Lung (tissue), 12 donors: ENCODE results near the gene POLD1. TPM values are rescaled to one million over a fixed set of nuclear protein-coding genes. Genes with fewer than 3 reads are reported as not detected.

Experiments used
- ATAC-seq: fragments of 200-7000 bp; cut with Tn5 transposase; one replicate; pipeline ENCODE4 v1.9.1; 2020; ENCODE audit warnings: moderate number of reproducible peaks; ENCODE audit not compliant: insufficient read depth, low FRiP score
- DNase-seq, 3 donors: peaks; one replicate each; pipeline ENCODE4 v3.0.0-alpha.2; 2013 to 2017
- H3K27ac ChIP-seq, 2 donors: one replicate each; pipeline ENCODE4 v1.5.1; 2013; ENCODE audit warnings: mild to moderate bottlenecking in 2 of 2, moderate library complexity in 2 of 2, control low read depth in 1 of 2, inconsistent platforms in 1 of 2, low read depth in 1 of 2, low read length in 1 of 2
- H3K27me3 ChIP-seq, 3 donors: one replicate each; pipeline ENCODE4 v1.5.1; 2013; ENCODE audit warnings: low read length in 2 of 3; ENCODE audit not compliant: control insufficient read depth in 3 of 3, insufficient read depth in 3 of 3
- H3K36me3 ChIP-seq, 4 donors: one replicate each; pipeline ENCODE4 v1.5.1; 2013; ENCODE audit warnings: low read length in 4 of 4, mild to moderate bottlenecking in 1 of 4, moderate library complexity in 1 of 4; ENCODE audit not compliant: control insufficient read depth in 4 of 4, insufficient read depth in 4 of 4
- H3K4me1 ChIP-seq, 5 donors: one replicate each; pipeline ENCODE4 v1.5.1; 2013; ENCODE audit warnings: low read length in 5 of 5, mild to moderate bottlenecking in 2 of 5, moderate library complexity in 1 of 5; ENCODE audit not compliant: control insufficient read depth in 5 of 5, insufficient read depth in 5 of 5
- H3K4me3 ChIP-seq: one replicate; pipeline ENCODE4 v1.5.1; 2013; ENCODE audit warnings: mild to moderate bottlenecking, control low read depth, moderate library complexity
- H3K9ac ChIP-seq, 2 donors: one replicate each; pipeline ENCODE4 v1.5.1; 2013; ENCODE audit warnings: low read length in 2 of 2, control low read depth in 1 of 2; ENCODE audit not compliant: insufficient read depth in 1 of 2
- H3K9me3 ChIP-seq, 4 donors: one replicate each; pipeline ENCODE4 v1.5.1; 2013; ENCODE audit warnings: low read length in 3 of 4, mild to moderate bottlenecking in 1 of 4, moderate library complexity in 1 of 4; ENCODE audit not compliant: control insufficient read depth in 4 of 4, insufficient read depth in 3 of 4
- WGBS, 2 donors: extraction: QIAGEN DNeasy Blood & Tissue Kit; methylation state at CpG; one replicate each; pipeline ENCODE4 v1.1.7; 2013; 5-methylcytosine and 5-hydroxymethylcytosine counted together
- polyA plus RNA-seq, 2 donors: library from polyadenylated mRNA; stranded (reverse); fragments of 200-250 nt; gene quantifications; one replicate each; pipeline ENCODE4 v1.2.1, GENCODE V29; 2013
- total RNA-seq, 2 donors: library from RNA; depleted of rRNA in 1 of 2; stranded (reverse); fragments of >200 nt in 1 of 2; gene quantifications; one replicate each; pipeline ENCODE4 v1.2.1, GENCODE V29; 2014 to 2021
- TF ChIP-seq, protein P1 (sequence below): IDR thresholded peaks from 2 replicates; pipeline ENCODE4 v1.5.1; 2012; ENCODE audit warnings: mild to moderate bottlenecking; ENCODE audit errors: control extremely low read depth, extremely low read depth
- donor health status: control.
- donor health status: control.
- donor health status: Bipolar disorder and iron deficiency.
- donor health status: healthy.
- donor health status: DM: yes; HTN: yes; CAD: no.

POLD1 gene
- total and polyA plus RNA-seq, 4 donors = 20.2 to 55.1 (median 39.0) TPM

DNA sequence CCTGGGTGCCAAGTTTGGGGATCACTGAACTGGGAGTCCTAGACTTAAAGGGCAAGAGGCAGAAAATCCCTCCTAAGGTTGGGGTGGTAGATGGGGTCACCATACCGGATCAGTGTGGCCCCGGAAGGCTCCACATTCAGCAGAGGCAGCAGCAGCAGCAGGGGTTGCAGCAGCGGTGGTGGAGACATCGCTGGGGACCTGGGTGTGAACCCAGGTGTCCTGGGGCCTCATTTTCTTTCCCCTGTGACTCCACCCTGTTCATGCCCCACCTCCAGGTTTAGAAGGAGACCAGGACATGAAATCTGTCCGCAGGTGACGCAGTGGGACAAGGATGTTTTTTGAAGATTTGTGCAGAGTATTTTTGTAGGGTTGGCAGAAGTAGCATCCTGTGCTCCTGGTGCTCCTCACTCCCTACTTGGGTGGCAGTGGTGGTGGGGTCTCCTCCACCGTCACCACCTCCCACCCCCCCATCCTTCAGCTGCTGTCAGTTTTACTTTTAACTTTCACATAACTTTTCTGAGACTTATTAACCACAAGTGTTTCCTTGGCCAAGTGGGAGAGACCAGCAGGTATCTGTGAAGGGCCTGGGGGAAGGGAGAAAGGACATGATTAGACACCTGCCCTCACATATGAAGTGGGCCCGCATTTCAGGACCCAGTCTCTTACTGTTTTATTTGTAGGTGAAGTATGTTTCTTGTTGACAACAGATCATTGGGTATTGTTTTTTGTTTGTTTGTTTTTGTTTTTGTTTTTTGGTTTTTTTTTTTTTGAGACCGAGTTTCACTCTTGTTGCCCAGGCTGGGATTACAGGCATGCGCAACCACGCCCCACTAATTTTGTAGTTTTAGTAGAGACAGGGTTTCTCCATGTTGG is 18.5 kb upstream of the POLD1 start, which contains the start of gene NAPSA:
TSS of gene NAPSA (minus strand) at position 206 of the 873 bp plus-strand sequence. CDS start at position 188, 18 bp downstream.
- H3K27ac ChIP-seq = peak within 1 kb of the TSS in 1 of 2 donors; percentile 62
- no peak for ATAC-seq
- H3K9ac ChIP-seq = no peak within 1 kb of the TSS
- peak in 2 of 3 donors; percentile 38 to 71 for DNase-seq
- peaks cover 0 to 10% (median 4%) of the 10 kb centered on the region in 5 donors for H3K4me1 ChIP-seq
- no peaks in the 10 kb centered on the region for H3K9me3 ChIP-seq
- 65 to 80% methylated on average over 11 of the region's 11 CpGs for WGBS, 2 donors
- TF ChIP-seq, protein P1, sequence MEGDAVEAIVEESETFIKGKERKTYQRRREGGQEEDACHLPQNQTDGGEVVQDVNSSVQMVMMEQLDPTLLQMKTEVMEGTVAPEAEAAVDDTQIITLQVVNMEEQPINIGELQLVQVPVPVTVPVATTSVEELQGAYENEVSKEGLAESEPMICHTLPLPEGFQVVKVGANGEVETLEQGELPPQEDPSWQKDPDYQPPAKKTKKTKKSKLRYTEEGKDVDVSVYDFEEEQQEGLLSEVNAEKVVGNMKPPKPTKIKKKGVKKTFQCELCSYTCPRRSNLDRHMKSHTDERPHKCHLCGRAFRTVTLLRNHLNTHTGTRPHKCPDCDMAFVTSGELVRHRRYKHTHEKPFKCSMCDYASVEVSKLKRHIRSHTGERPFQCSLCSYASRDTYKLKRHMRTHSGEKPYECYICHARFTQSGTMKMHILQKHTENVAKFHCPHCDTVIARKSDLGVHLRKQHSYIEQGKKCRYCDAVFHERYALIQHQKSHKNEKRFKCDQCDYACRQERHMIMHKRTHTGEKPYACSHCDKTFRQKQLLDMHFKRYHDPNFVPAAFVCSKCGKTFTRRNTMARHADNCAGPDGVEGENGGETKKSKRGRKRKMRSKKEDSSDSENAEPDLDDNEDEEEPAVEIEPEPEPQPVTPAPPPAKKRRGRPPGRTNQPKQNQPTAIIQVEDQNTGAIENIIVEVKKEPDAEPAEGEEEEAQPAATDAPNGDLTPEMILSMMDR = no peak
- H3K36me3 ChIP-seq = peaks cover 0 to 2% (median 0%) of the 10 kb centered on the region in 4 donors
- no peaks in the 10 kb centered on the region for H3K27me3 ChIP-seq
- H3K4me3 ChIP-seq = no peak within 1 kb of the TSS

DNA sequence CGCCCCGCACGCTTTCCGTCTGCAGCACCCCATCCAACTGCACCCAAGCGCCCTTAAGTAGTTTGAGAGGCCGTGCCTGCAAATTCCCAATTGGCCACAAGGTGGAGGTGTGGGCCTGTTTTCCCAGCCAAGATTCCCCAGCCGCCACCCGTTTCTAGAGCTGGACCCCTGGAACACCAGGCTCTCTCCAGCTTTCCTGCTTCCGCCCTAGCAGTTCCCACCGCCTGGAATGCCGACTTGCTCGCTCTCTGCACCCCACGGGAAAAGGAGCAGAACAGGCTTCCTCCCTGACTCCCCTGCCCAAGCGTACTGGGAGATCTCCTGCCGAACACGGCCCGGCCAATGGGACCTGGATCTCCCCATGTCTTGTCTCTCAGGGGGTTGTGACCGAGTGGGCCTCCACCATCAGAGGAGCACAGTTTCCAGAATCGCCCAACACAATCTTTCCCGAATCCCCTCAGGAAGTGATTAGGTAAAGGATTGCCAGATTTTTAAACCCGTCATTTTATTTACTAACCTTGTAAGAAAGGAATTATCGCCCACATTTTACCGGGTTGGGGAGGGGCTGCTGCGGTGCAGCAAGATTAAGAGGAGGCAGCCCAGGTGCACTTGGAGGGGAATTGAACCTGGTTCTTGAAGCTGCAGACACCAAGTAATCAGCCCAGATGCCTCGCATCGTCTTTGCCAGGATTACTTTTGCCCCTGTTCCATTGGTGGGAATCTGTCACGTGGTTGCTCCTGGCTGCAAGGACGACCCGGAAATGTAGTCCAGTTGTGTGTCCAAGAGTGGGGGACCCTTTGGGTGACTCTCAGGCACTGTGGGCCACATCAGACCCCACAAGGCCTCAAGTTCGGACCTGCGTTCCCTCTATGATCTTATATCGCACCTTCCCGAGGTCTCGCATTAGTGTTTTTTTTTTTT is 15.2 kb upstream of the POLD1 start:
- Histone ChIP-seq H3K4me1 (peaks cover 0 to 10% (median 2%) of the 10 kb centered on the region in 5 donors), H3K27ac (peak overlapping the region; percentile 59 to 95), H3K4me3 (peak overlapping the region; percentile 60), H3K9me3 (no peaks in the 10 kb centered on the region), H3K27me3 (no peaks in the 10 kb centered on the region), H3K9ac (peak overlapping the region in 1 of 2 donors; percentile 85), H3K36me3 (no peaks in the 10 kb centered on the region)
- ATAC-seq (peak; percentile 79), DNase-seq (peak; percentile 89 to 96 (median 90))
- 7 to 14% methylated on average over 34 of the region's 34 CpGs for WGBS, 2 donors
- TF ChIP-seq, protein P1 = peak; percentile 74

DNA sequence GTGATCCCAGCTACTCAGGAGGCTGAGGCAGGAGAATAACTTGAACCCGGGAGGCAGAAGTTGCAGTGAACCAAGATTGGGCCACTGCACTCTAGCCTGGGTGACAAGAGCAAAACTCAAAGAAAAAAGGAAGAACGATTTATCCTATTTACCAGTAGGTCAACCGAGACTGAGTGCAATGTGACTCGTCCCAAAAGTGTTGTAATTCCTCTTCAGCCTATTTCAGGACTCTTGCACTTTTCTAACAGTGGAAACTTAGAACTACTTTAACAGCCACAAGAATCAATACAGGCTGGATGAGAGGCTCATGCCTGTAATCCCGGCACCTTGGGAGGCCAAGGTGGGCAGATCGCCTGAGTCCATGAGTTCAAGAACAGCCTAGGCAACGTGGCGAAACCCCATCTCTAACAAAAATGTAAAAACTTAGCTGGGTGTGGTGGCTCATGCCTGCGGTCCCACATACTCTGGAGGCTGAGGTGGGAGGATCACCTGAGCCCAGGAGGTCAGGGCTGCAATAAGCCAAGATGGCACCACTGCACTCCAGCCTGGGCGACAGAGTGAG is 12.2 kb upstream of the POLD1 start:
- Histone ChIP-seq H3K9ac (no peak overlapping the region), H3K4me3 (no peak overlapping the region), H3K27ac (peak overlapping the region in 1 of 2 donors; percentile 72), H3K9me3 (no peaks in the 10 kb centered on the region), H3K4me1 (peaks cover 0 to 10% (median 2%) of the 10 kb centered on the region in 5 donors), H3K36me3 (no peaks in the 10 kb centered on the region), H3K27me3 (no peaks in the 10 kb centered on the region)
- TF ChIP-seq, protein P1 = no peak
- WGBS, 2 donors = 58 to 59% methylated on average over 10 of the region's 10 CpGs
- DNase-seq (no peak), ATAC-seq (no peak)
